ENCODE measurements around the gene DBH. TPM values are rescaled to one million over a fixed set of nuclear protein-coding genes. Genes with fewer than 3 reads are reported as not detected.

DBH gene
- total and polyA plus RNA-seq, 10 of the 15 experiments (the other 5 are each of a cell fraction or from before 2014, with no cell fraction given), result not detected

DNA sequence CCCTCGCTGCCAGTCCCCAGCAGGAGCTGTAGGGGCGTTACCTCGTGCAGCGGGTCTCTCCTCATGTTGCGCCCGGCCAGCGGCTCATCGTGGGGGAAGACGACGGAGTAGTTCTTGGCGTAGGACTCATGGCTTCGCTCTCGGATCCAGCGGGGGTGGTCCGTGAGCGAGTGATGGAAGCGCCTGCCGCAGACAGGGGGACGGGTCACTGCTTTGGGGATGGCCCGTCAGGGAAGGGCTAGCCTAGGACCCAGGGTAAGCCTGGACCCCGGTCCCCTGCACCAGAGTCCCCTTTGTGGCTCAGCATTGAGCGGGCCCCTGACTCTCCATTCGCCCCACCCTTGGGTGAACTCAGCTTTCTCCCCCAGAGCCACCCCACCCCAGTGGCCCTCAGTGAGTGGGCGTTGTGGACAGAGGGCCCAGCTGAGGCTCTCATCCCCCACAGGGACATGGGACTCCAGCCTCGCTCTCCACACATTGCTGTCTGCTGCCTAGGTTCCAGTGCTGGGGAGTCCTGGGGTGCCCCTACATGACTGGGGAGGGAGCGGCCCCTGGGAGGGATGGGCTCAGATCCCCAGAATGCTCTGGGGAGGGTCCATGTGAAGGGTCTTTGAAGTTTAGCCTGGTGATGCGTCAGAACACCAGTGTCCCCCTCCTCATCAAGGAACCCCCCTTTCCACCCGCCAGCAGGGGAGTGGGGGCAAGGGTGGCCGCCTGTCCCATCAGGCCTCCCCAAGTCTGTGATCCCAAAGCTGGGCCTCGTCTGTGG, 72.3 kb downstream of the DBH start:
- Histone ChIP-seq H3K4me3 (no peak overlapping the region), H3K79me2 (ENCODE audit: control insufficient read depth, insufficient read depth, low read length) (no peaks in the 10 kb centered on the region), H3K4me2 (ENCODE audit: control insufficient read depth, insufficient read depth) (no peak overlapping the region), H3K9me3 (replicated peaks; ENCODE audit: control insufficient read depth, insufficient read depth, low read length) (no peaks in the 10 kb centered on the region), H3K27ac (ENCODE audit: control insufficient read depth, insufficient read depth) (no peak overlapping the region), H3K4me1 (ENCODE audit: control insufficient read depth, insufficient read depth, low read length) (peaks cover 4% of the 10 kb centered on the region), H4K20me1 (ENCODE audit: control insufficient read depth, insufficient read depth) (no peaks in the 10 kb centered on the region), H2AFZ (ENCODE audit: control insufficient read depth, low read depth, low read length) (no peak overlapping the region), H3K27me3 (replicated peaks in 1 of 2; ENCODE audit: control insufficient read depth in 2 of 2, insufficient read depth in 2 of 2, low read length in 1 of 2) (peaks cover 0 to 5% of the 10 kb centered on the region in 2 experiments; a peak in 3 of 4 replicates), H3K36me3 (ENCODE audit: control insufficient read depth in 2 of 2, insufficient read depth in 2 of 2, low read length in 1 of 2) (no peaks in the 10 kb centered on the region), H3K9ac (ENCODE audit: control insufficient read depth, insufficient read depth, low read length) (no peak overlapping the region)
- DNase-seq (ENCODE audit: low read depth, low spot score) (no peak), ATAC-seq (no peak), FAIRE-seq (no peak)
- TF ChIP-seq, protein P1, sequence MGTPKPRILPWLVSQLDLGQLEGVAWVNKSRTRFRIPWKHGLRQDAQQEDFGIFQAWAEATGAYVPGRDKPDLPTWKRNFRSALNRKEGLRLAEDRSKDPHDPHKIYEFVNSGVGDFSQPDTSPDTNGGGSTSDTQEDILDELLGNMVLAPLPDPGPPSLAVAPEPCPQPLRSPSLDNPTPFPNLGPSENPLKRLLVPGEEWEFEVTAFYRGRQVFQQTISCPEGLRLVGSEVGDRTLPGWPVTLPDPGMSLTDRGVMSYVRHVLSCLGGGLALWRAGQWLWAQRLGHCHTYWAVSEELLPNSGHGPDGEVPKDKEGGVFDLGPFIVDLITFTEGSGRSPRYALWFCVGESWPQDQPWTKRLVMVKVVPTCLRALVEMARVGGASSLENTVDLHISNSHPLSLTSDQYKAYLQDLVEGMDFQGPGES (IDR thresholded peaks at IDR 0.05), result no peak
- TF ChIP-seq YY1 (IDR thresholded peaks at IDR 0.05; ENCODE audit: low read depth, low read length), result no peak
- no peak for TF ChIP-seq LARP7 (IDR thresholded peaks at IDR 0.05)
- TF ChIP-seq KLF5 (IDR thresholded peaks at IDR 0.05; ENCODE audit: partially characterized antibody), result no peak
- ChIA-PET RAD21 (ENCODE audit: unreplicated experiment) (no interaction called here), SMC1A (ENCODE audit: uncharacterized antibody, unreplicated experiment) (no interaction called here), POLR2A (no interaction called here), CTCF (interaction anchor here (0.8 to 1.6 kb wide), 2 partner anchors 19 to 27 kb away, joined by 3 to 6 read pairs; no protein-coding TSS in a partner anchor)
- WGBS (ENCODE audit: insufficient coverage, insufficient replicate concordance, low lambda C conversion rate, missing lambda C conversion rate), result 59% methylated on average over 30 of the region's 30 CpGs
- no TSS peak for BruUV-seq (replicated peaks)
- in situ Hi-C loops (cut with MboI), result no loop called here
- intact Hi-C loops (cut with micrococcal nuclease; ENCODE audit: unreplicated experiment), result no loop called here

Other genes starting within 250 kb of the DBH start
Only the 7 nearest of the 8 such genes appear.
- 0.28 and 0.33 TPM in 2 replicates for gene ADAMTS13, start 214.0 kb upstream of the DBH start, total RNA-seq (2014; rRNA removed)
- gene ADAMTS13, start 214.0 kb upstream of the DBH start, total RNA-seq (2014; rRNA removed; fragmentation: Illumina TruSeq; extraction: Trizol), result 0.18 and 0.28 TPM in 2 replicates
- gene ADAMTS13, start 214.0 kb upstream of the DBH start, total RNA-seq (2021), result 1.2 and 2.0 TPM in 2 replicates
- 0.82 and 1.7 TPM in 2 replicates for gene ADAMTS13, start 214.0 kb upstream of the DBH start, polyA plus RNA-seq (2011; rRNA removed)
- 0.22 and 0.28 TPM in 2 replicates for gene ADAMTS13, start 214.0 kb upstream of the DBH start, polyA plus RNA-seq (2014; fragmentation: Illumina TruSeq; extraction: Trizol)
- under 1 TPM; 0.08 to 0.15 TPM for gene ADAMTS13, start 214.0 kb upstream of the DBH start, polyA plus RNA-seq (2014; fragmentation: Nextera tagmentation; extraction: Ambion mirVana)
- 1.2 and 2.4 TPM in 2 replicates for gene ADAMTS13, start 214.0 kb upstream of the DBH start, polyA plus RNA-seq (2014; rRNA removed)
- under 1 TPM; 0.28 to 0.37 TPM for gene ADAMTS13, start 214.0 kb upstream of the DBH start, polyA plus RNA-seq (2016; fragmentation: Nextera tagmentation; extraction: Ambion mirVana)
- 1.6 and 2.3 TPM in 2 replicates for gene CACFD1, start 176.4 kb upstream of the DBH start, total RNA-seq (2014; rRNA removed)
- 0.45 and 0.64 TPM in 2 replicates for gene CACFD1, start 176.4 kb upstream of the DBH start, total RNA-seq (2014; rRNA removed; fragmentation: Illumina TruSeq; extraction: Trizol)
- 2.7 and 4.0 TPM in 2 replicates for gene CACFD1, start 176.4 kb upstream of the DBH start, total RNA-seq (2021)
- 2.7 and 5.8 TPM in 2 replicates for gene CACFD1, start 176.4 kb upstream of the DBH start, polyA plus RNA-seq (2011; rRNA removed)
- 0.14 and 0.35 TPM in 2 replicates for gene CACFD1, start 176.4 kb upstream of the DBH start, polyA plus RNA-seq (2014; fragmentation: Illumina TruSeq; extraction: Trizol)
- under 1 TPM in 1 of 2 experiments, not detected in 1; 0.09 TPM for gene CACFD1, start 176.4 kb upstream of the DBH start, polyA plus RNA-seq (2014; fragmentation: Nextera tagmentation; extraction: Ambion mirVana)
- gene CACFD1, start 176.4 kb upstream of the DBH start, polyA plus RNA-seq (2014; rRNA removed), result 1.4 and 3.6 TPM in 2 replicates
- 1 to 10 TPM in 1 of 2 experiments, under 1 TPM in 1; 0.98 to 1.4 TPM for gene CACFD1, start 176.4 kb upstream of the DBH start, polyA plus RNA-seq (2016; fragmentation: Nextera tagmentation; extraction: Ambion mirVana)
- 30.4 and 32.4 TPM in 2 replicates for gene SLC2A6, start 157.3 kb upstream of the DBH start, total RNA-seq (2014; rRNA removed)
- 8.3 and 9.4 TPM in 2 replicates for gene SLC2A6, start 157.3 kb upstream of the DBH start, total RNA-seq (2014; rRNA removed; fragmentation: Illumina TruSeq; extraction: Trizol)
- gene SLC2A6, start 157.3 kb upstream of the DBH start, total RNA-seq (2021), result 34.1 and 36.4 TPM in 2 replicates
- 4.3 and 11.7 TPM in 2 replicates for gene SLC2A6, start 157.3 kb upstream of the DBH start, polyA plus RNA-seq (2011; rRNA removed)
- 4.3 and 6.6 TPM in 2 replicates for gene SLC2A6, start 157.3 kb upstream of the DBH start, polyA plus RNA-seq (2014; fragmentation: Illumina TruSeq; extraction: Trizol)
- 1 to 10 TPM; 1.1 to 6.1 TPM for gene SLC2A6, start 157.3 kb upstream of the DBH start, polyA plus RNA-seq (2014; fragmentation: Nextera tagmentation; extraction: Ambion mirVana)
- gene SLC2A6, start 157.3 kb upstream of the DBH start, polyA plus RNA-seq (2014; rRNA removed), result 37.9 and 44.7 TPM in 2 replicates
- gene SLC2A6, start 157.3 kb upstream of the DBH start, polyA plus RNA-seq (2016; fragmentation: Nextera tagmentation; extraction: Ambion mirVana), result 10 to 100 TPM; 24.8 to 28.0 TPM
- gene MYMK, start 111.4 kb upstream of the DBH start, total RNA-seq (2014; rRNA removed), result not detected in 2 replicates
- not detected in 2 replicates for gene MYMK, start 111.4 kb upstream of the DBH start, total RNA-seq (2014; rRNA removed; fragmentation: Illumina TruSeq; extraction: Trizol)
- gene MYMK, start 111.4 kb upstream of the DBH start, total RNA-seq (2021), result not detected in 2 replicates
- not detected in 2 replicates for gene MYMK, start 111.4 kb upstream of the DBH start, polyA plus RNA-seq (2011; rRNA removed)
- not detected in 2 replicates for gene MYMK, start 111.4 kb upstream of the DBH start, polyA plus RNA-seq (2014; fragmentation: Illumina TruSeq; extraction: Trizol)
- not detected for gene MYMK, start 111.4 kb upstream of the DBH start, polyA plus RNA-seq (2014; fragmentation: Nextera tagmentation; extraction: Ambion mirVana)
- gene MYMK, start 111.4 kb upstream of the DBH start, polyA plus RNA-seq (2014; rRNA removed), result not detected in 2 replicates
- gene MYMK, start 111.4 kb upstream of the DBH start, polyA plus RNA-seq (2016; fragmentation: Nextera tagmentation; extraction: Ambion mirVana), result not detected
- gene ADAMTSL2, start 101.7 kb upstream of the DBH start, total RNA-seq (2014; rRNA removed), result not detected in 2 replicates
- not detected in 2 replicates for gene ADAMTSL2, start 101.7 kb upstream of the DBH start, total RNA-seq (2014; rRNA removed; fragmentation: Illumina TruSeq; extraction: Trizol)
- gene ADAMTSL2, start 101.7 kb upstream of the DBH start, total RNA-seq (2021), result 0.05 TPM in 1 of 2 replicates, not detected in the other
- 0.07 TPM in 1 of 2 replicates, not detected in the other for gene ADAMTSL2, start 101.7 kb upstream of the DBH start, polyA plus RNA-seq (2011; rRNA removed)
- gene ADAMTSL2, start 101.7 kb upstream of the DBH start, polyA plus RNA-seq (2014; fragmentation: Illumina TruSeq; extraction: Trizol), result not detected in 2 replicates
- gene ADAMTSL2, start 101.7 kb upstream of the DBH start, polyA plus RNA-seq (2014; fragmentation: Nextera tagmentation; extraction: Ambion mirVana), result not detected
- 0.04 TPM in 1 of 2 replicates, not detected in the other for gene ADAMTSL2, start 101.7 kb upstream of the DBH start, polyA plus RNA-seq (2014; rRNA removed)
- not detected for gene ADAMTSL2, start 101.7 kb upstream of the DBH start, polyA plus RNA-seq (2016; fragmentation: Nextera tagmentation; extraction: Ambion mirVana)
- gene FAM163B, start 27.0 kb upstream of the DBH start, total RNA-seq (2014; rRNA removed), result not detected in 2 replicates
- gene FAM163B, start 27.0 kb upstream of the DBH start, total RNA-seq (2014; rRNA removed; fragmentation: Illumina TruSeq; extraction: Trizol), result not detected in 2 replicates
- not detected in 2 replicates for gene FAM163B, start 27.0 kb upstream of the DBH start, total RNA-seq (2021)
- not detected in 2 replicates for gene FAM163B, start 27.0 kb upstream of the DBH start, polyA plus RNA-seq (2011; rRNA removed)
- gene FAM163B, start 27.0 kb upstream of the DBH start, polyA plus RNA-seq (2014; fragmentation: Illumina TruSeq; extraction: Trizol), result not detected in 2 replicates
- gene FAM163B, start 27.0 kb upstream of the DBH start, polyA plus RNA-seq (2014; fragmentation: Nextera tagmentation; extraction: Ambion mirVana), result not detected
- not detected in 2 replicates for gene FAM163B, start 27.0 kb upstream of the DBH start, polyA plus RNA-seq (2014; rRNA removed)
- gene FAM163B, start 27.0 kb upstream of the DBH start, polyA plus RNA-seq (2016; fragmentation: Nextera tagmentation; extraction: Ambion mirVana), result not detected
- 0.06 TPM in 1 of 2 replicates, not detected in the other for gene SARDH, start 102.0 kb downstream of the DBH start, total RNA-seq (2014; rRNA removed)
- gene SARDH, start 102.0 kb downstream of the DBH start, total RNA-seq (2014; rRNA removed; fragmentation: Illumina TruSeq; extraction: Trizol), result not detected in 2 replicates
- gene SARDH, start 102.0 kb downstream of the DBH start, total RNA-seq (2021), result 0.15 and 0.16 TPM in 2 replicates
- gene SARDH, start 102.0 kb downstream of the DBH start, polyA plus RNA-seq (2011; rRNA removed), result 0.07 and 0.14 TPM in 2 replicates
- 0.03 TPM in 1 of 2 replicates, not detected in the other for gene SARDH, start 102.0 kb downstream of the DBH start, polyA plus RNA-seq (2014; fragmentation: Illumina TruSeq; extraction: Trizol)
- gene SARDH, start 102.0 kb downstream of the DBH start, polyA plus RNA-seq (2014; fragmentation: Nextera tagmentation; extraction: Ambion mirVana), result not detected
- 0.03 TPM in 1 of 2 replicates, not detected in the other for gene SARDH, start 102.0 kb downstream of the DBH start, polyA plus RNA-seq (2014; rRNA removed)
- gene SARDH, start 102.0 kb downstream of the DBH start, polyA plus RNA-seq (2016; fragmentation: Nextera tagmentation; extraction: Ambion mirVana), result not detected